Neural cell (in vitro differentiated cells): ENCODE measurements around the gene ENDOU. TPM values are rescaled to one million over a fixed set of nuclear protein-coding genes. Genes with fewer than 3 reads are reported as not detected.

ENCODE experiments used
- H2AFZ ChIP-seq: fragments of 200-600, 300-800 bp; sonication (generic), shearing (Covaris generic); 2 replicates; pipeline ENCODE4 v1.6.0; 2014; ENCODE audit warnings: low read depth, mild to moderate bottlenecking, antibody characterized with exemption, low read length, moderate library complexity
- H3F3A ChIP-seq: fragments of 200-600 bp; shearing (Covaris generic); 2 replicates; pipeline ENCODE4 v1.6.1; 2016; ENCODE audit warnings: mild to moderate bottlenecking, moderate library complexity, mixed read lengths, antibody characterized with exemption, low read length; ENCODE audit not compliant: insufficient read depth, poor library complexity, severe bottlenecking
- H3K27ac ChIP-seq: fragments of 200-600, 300-800 bp; sonication (generic), shearing (Covaris generic); 2 replicates; pipeline ENCODE4 v1.5.1; 2014; ENCODE audit warnings: mild to moderate bottlenecking, low read length, moderate library complexity
- H3K27me3 ChIP-seq: fragments of 300-800, 200-600 bp; sonication (generic), shearing (Covaris generic); 2 replicates; pipeline ENCODE4 v1.6.0; 2014; ENCODE audit warnings: mild to moderate bottlenecking, low read depth, low read length, moderate library complexity; ENCODE audit not compliant: insufficient read depth
- H3K36me3 ChIP-seq: fragments of 300-800, 200-600 bp; sonication (generic), shearing (Covaris generic); 2 replicates; pipeline ENCODE4 v1.5.1; 2014; ENCODE audit warnings: mild to moderate bottlenecking, antibody characterized with exemption, low read length, moderate library complexity; ENCODE audit not compliant: insufficient read depth
- H3K4me2 ChIP-seq: fragments of 300-800, 200-600 bp; sonication (generic), shearing (Covaris generic); 2 replicates; pipeline ENCODE4 v1.6.0; 2014; ENCODE audit warnings: mild to moderate bottlenecking, low read length
- H3K4me3 ChIP-seq: fragments of 300-800, 200-600 bp; sonication (generic), shearing (Covaris generic); 2 replicates; pipeline ENCODE4 v1.5.1; 2014; ENCODE audit warnings: mild to moderate bottlenecking, low read length, moderate library complexity
- H3K79me2 ChIP-seq: fragments of 200-600 bp; shearing (Covaris generic); replicated peaks from 2 replicates; pipeline ENCODE4 v1.6.0; 2014; ENCODE audit warnings: mild to moderate bottlenecking, low read length, moderate library complexity; ENCODE audit not compliant: insufficient read depth
- H3K9ac ChIP-seq: fragments of 300-800, 200-600 bp; sonication (generic), shearing (Covaris generic); 2 replicates; pipeline ENCODE4 v1.6.1; 2016; ENCODE audit warnings: mild to moderate bottlenecking, low read length, mixed read lengths
- H3K9me2 ChIP-seq: fragments of 200-600 bp; shearing (Covaris generic); 2 replicates; pipeline ENCODE4 v1.6.1; 2016; ENCODE audit warnings: mild to moderate bottlenecking, low read length, mixed read lengths; ENCODE audit not compliant: insufficient read depth
- H3K9me3 ChIP-seq: fragments of 200-600, 300-800 bp; sonication (generic), shearing (Covaris generic); 2 replicates; pipeline ENCODE4 v1.6.1; 2016; ENCODE audit warnings: mild to moderate bottlenecking, mixed run types, low read length, moderate library complexity, mixed read lengths
- H4K20me1 ChIP-seq: fragments of 200-600 bp; shearing (Covaris generic); 2 replicates; pipeline ENCODE4 v1.6.1; 2016; ENCODE audit warnings: mild to moderate bottlenecking, mixed run types; ENCODE audit not compliant: insufficient read depth
- CTCF ChIP-seq: fragments of 450-650 bp; IDR thresholded peaks from 2 replicates; pipeline ENCODE4 v1.5.1; 2014; ENCODE audit warnings: antibody characterized with exemption, mild to moderate bottlenecking, moderate library complexity; ENCODE audit not compliant: poor library complexity, severe bottlenecking
- EP300 ChIP-seq: fragments of 450-650 bp; conservative IDR thresholded peaks from 2 replicates; pipeline ENCODE4 v1.6.1; 2014; ENCODE audit warnings: antibody characterized with exemption, mild to moderate bottlenecking, moderate library complexity; ENCODE audit not compliant: poor library complexity, severe bottlenecking
- EZH2 ChIP-seq: fragments of 200-600, 300-800 bp; shearing (Covaris generic), sonication (generic); IDR thresholded peaks from 2 replicates; pipeline ENCODE4 v1.6.1; 2014; ENCODE audit warnings: antibody characterized with exemption, low read length, borderline replicate concordance, mild to moderate bottlenecking; ENCODE audit not compliant: insufficient read depth, poor library complexity, severe bottlenecking
- MXI1 ChIP-seq: fragments of 450-650 bp; conservative IDR thresholded peaks from 2 replicates; pipeline ENCODE4 v1.6.1; 2014; ENCODE audit warnings: antibody characterized with exemption, mild to moderate bottlenecking; ENCODE audit not compliant: poor library complexity, severe bottlenecking
- RAD21 ChIP-seq: fragments of 450-650 bp; conservative IDR thresholded peaks from 2 replicates; pipeline ENCODE4 v1.6.1; 2014; ENCODE audit warnings: antibody characterized with exemption, mild to moderate bottlenecking, moderate library complexity
- SMC3 ChIP-seq: fragments of 450-650 bp; conservative IDR thresholded peaks from 2 replicates; pipeline ENCODE4 v1.6.1; 2014; ENCODE audit warnings: antibody characterized with exemption, mild to moderate bottlenecking, moderate library complexity; ENCODE audit not compliant: poor library complexity
- TAF1 ChIP-seq: IDR thresholded peaks from 2 replicates; pipeline ENCODE4 v1.6.1; 2012; ENCODE audit warnings: low read depth
- polyA plus RNA-seq: library from polyadenylated mRNA; depleted of rRNA; stranded (reverse); fragments of >200 nt; gene quantifications from 2 replicates; pipeline ENCODE4 v1.2.3, GENCODE V29; 2014
- TF ChIP-seq, protein P1 (sequence below): IDR thresholded peaks from 2 replicates; pipeline ENCODE4 v1.6.1; 2012; ENCODE audit warnings: borderline replicate concordance

ENDOU gene
- polyA plus RNA-seq, 1 donor from 2014 or later = not detected

DNA sequence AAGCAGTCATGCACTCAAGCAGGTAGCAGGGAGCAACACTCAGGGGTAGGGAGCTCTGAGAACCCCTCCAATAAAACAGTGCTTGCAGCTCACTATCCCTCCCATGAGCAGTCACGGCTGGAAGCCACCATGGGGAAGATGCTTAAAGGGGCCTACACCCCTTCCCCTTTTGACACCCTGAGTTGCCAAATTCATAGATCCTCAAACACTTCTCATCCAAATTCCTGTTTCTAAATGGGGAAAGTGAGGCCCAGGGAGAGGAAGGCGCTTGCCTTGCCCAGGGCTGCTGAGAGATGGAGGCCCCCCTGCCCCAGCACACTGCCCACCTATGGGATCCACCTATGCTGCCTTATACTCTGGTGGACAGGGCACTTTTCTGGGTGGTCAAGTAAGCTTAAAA is 7.2 kb upstream of the ENDOU start:
- H3K9ac ChIP-seq = no peak overlapping the region
- H3K27ac ChIP-seq = no peak overlapping the region

GRCh38 chr12:47731723-47732122 is 6.4 kb upstream of the ENDOU start:
- Histone ChIP-seq H3K36me3 (no peaks in the 10 kb centered on the region), H3K27ac (no peak overlapping the region), H4K20me1 (no peaks in the 10 kb centered on the region), H2AFZ (no peak overlapping the region), H3K79me2 (no peaks in the 10 kb centered on the region), H3K27me3 (no peaks in the 10 kb centered on the region), H3K9me3 (no peaks in the 10 kb centered on the region), H3K4me3 (no peak overlapping the region), H3K9ac (no peak overlapping the region), H3K4me2 (no peak overlapping the region), H3K9me2 (no peaks in the 10 kb centered on the region), H3F3A (no peaks in the 10 kb centered on the region)
- no peak for TF ChIP-seq EZH2
- no peak for TF ChIP-seq MXI1
- no peak for TF ChIP-seq CTCF
- TF ChIP-seq RAD21 = no peak
- TF ChIP-seq TAF1 = no peak
- TF ChIP-seq SMC3 = no peak

More for the DNA sequence above, 7.2 kb upstream of the ENDOU start:
- TF ChIP-seq EP300 = no peak
- TF ChIP-seq SMC3 = no peak
- TF ChIP-seq CTCF = no peak
- TF ChIP-seq, protein P1, sequence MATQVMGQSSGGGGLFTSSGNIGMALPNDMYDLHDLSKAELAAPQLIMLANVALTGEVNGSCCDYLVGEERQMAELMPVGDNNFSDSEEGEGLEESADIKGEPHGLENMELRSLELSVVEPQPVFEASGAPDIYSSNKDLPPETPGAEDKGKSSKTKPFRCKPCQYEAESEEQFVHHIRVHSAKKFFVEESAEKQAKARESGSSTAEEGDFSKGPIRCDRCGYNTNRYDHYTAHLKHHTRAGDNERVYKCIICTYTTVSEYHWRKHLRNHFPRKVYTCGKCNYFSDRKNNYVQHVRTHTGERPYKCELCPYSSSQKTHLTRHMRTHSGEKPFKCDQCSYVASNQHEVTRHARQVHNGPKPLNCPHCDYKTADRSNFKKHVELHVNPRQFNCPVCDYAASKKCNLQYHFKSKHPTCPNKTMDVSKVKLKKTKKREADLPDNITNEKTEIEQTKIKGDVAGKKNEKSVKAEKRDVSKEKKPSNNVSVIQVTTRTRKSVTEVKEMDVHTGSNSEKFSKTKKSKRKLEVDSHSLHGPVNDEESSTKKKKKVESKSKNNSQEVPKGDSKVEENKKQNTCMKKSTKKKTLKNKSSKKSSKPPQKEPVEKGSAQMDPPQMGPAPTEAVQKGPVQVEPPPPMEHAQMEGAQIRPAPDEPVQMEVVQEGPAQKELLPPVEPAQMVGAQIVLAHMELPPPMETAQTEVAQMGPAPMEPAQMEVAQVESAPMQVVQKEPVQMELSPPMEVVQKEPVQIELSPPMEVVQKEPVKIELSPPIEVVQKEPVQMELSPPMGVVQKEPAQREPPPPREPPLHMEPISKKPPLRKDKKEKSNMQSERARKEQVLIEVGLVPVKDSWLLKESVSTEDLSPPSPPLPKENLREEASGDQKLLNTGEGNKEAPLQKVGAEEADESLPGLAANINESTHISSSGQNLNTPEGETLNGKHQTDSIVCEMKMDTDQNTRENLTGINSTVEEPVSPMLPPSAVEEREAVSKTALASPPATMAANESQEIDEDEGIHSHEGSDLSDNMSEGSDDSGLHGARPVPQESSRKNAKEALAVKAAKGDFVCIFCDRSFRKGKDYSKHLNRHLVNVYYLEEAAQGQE = no peak
- no peak for TF ChIP-seq EZH2
- Histone ChIP-seq H3K27me3 (no peaks in the 10 kb centered on the region), H3K36me3 (no peaks in the 10 kb centered on the region), H3K4me2 (no peak overlapping the region), H3K4me3 (no peak overlapping the region), H4K20me1 (no peaks in the 10 kb centered on the region), H3K9me3 (no peaks in the 10 kb centered on the region), H2AFZ (no peak overlapping the region), H3F3A (no peaks in the 10 kb centered on the region), H3K79me2 (no peaks in the 10 kb centered on the region), H3K9me2 (no peaks in the 10 kb centered on the region)
